GM12875 (cell line): ENCODE data around the gene DGCR6.
"Not testable (repeated sequence)": the region's sequence is repeated elsewhere in the genome, so short reads cannot be mapped to it uniquely, and the experiment has no call there.

Experiments used
- H3K4me3 ChIP-seq: one replicate; pipeline ENCODE4 v1.5.1; 2011; ENCODE audit warnings: low read depth, low read length, control low read depth
- TF ChIP-seq, protein P1 (sequence below): IDR thresholded peaks from 2 replicates; pipeline ENCODE4 v1.5.1; 2011; ENCODE audit warnings: low read depth, mild to moderate bottlenecking, control low read depth, inconsistent platforms, low read length, moderate library complexity, borderline replicate concordance; ENCODE audit not compliant: insufficient read depth

DGCR6 gene

GRCh38 chr22:18905540-18906409 lies at the start of gene DGCR6:
TSS of gene DGCR6 (plus strand) at chr22:18906320. CDS start at chr22:18906375, 55 bp downstream.
- TF ChIP-seq, protein P1, sequence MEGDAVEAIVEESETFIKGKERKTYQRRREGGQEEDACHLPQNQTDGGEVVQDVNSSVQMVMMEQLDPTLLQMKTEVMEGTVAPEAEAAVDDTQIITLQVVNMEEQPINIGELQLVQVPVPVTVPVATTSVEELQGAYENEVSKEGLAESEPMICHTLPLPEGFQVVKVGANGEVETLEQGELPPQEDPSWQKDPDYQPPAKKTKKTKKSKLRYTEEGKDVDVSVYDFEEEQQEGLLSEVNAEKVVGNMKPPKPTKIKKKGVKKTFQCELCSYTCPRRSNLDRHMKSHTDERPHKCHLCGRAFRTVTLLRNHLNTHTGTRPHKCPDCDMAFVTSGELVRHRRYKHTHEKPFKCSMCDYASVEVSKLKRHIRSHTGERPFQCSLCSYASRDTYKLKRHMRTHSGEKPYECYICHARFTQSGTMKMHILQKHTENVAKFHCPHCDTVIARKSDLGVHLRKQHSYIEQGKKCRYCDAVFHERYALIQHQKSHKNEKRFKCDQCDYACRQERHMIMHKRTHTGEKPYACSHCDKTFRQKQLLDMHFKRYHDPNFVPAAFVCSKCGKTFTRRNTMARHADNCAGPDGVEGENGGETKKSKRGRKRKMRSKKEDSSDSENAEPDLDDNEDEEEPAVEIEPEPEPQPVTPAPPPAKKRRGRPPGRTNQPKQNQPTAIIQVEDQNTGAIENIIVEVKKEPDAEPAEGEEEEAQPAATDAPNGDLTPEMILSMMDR: no peak
- H3K4me3 ChIP-seq: no peak within 1 kb of the TSS

GRCh38 chr22:18859314-18859713 lies 46.8 kb upstream of the DGCR6 start:
- not testable (repeated sequence) for H3K4me3 ChIP-seq

DNA sequence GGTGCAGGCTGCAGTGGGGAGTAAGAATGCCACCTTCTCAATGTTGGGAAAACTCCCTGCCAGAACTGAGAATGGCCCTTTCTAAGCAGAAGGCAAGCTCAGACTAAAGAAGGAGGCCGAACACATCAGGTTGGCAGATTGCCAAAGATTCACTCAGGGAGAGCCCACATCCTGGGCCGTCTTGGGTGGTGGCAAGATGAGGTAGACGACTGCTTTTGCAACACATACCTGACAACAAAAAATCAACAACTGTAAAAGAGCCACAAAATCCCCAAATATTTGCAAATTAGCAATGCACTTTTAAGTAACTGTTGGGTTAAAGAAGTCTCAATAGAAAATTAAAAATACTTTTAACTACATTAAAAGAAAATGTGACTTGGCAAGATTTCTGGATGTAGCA lies 24.9 kb upstream of the DGCR6 start:
- not testable (repeated sequence) for H3K4me3 ChIP-seq

- H3K4me3 ChIP-seq: not testable (repeated sequence)
Measured at GRCh38 chr22:18884465-18884864, 21.7 kb upstream of the DGCR6 start.

DNA sequence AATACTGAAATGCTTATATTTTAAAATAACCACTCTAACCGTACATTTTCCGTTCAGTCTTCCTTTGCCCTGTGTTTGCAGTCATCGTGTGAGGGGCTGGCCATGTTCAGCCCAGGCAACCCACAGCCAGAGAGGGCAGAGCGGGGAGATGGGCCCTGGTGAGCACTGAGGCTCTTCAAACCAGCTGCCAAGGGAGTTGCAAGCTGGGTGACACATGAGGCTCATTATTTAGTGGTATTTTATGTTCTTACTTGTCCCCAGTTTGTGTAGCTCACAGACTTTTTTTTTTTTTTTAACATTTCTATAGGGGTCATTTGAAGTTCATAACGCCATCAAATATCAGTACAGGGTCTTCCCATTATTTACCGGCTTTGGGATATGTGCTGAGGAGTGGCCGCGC lies 18.0 kb upstream of the DGCR6 start:
- H3K4me3 ChIP-seq: no peak overlapping the region

GRCh38 chr22:18890510-18891192 lies 15.5 kb upstream of the DGCR6 start:
- H3K4me3 ChIP-seq: not testable (repeated sequence)

More for the DNA sequence above, 18.0 kb upstream of the DGCR6 start:
- TF ChIP-seq, protein P1: no peak

DNA sequence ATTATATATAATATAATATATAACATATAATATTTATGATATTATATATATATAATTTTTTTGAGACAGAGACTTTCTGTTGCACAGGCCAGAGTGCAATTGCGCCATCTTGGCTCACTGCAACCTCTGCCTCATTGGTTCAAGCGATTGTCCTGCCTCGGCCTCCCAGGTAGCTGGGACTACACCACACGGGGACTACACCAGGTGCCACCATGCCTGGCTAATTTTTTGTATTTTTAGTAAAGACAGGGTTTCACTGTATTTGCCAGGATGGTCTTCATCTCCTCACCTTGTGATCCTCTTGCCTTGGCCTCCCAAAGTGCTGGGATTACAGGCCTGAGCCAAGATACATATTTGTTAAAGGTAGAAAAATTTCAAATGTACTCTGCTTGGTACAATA lies 12.3 kb upstream of the DGCR6 start:
- H3K4me3 ChIP-seq: not testable (repeated sequence)

- not testable (repeated sequence) for H3K4me3 ChIP-seq
Measured at GRCh38 chr22:18896037-18896657, 10.0 kb upstream of the DGCR6 start.

GRCh38 chr22:18906410-18906745 lies 258 bp downstream of the DGCR6 start:
- H3K4me3 ChIP-seq: not testable (repeated sequence)

DNA sequence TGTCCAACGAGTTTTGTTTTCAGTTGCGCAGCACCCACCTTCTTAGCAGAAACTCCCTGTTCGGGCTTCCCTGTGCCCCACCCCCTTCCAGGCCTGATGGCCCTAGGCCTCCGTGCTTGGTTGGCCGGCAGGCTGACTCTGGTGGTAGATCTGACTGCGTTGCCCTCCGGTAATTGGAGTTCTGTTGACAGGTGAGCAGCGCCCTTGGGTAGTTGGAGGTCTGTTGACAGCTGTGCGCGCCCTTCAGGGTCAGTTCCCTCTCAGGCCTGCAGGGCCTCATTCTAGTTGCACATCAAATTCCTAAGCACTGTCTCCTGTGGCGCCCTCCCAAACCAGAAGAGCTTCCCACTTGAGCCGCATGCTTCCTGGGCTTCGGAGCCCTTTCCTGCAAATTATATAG lies 776 bp downstream of the DGCR6 start:
- TF ChIP-seq, protein P1: no peak
- no peak overlapping the region for H3K4me3 ChIP-seq

- TF ChIP-seq, protein P1: no peak
- H3K4me3 ChIP-seq: no peak overlapping the region
Measured at GRCh38 chr22:18909556-18909955, 3.4 kb downstream of the DGCR6 start.

GRCh38 chr22:18911535-18911934 lies 5.4 kb downstream of the DGCR6 start:
- not testable (repeated sequence) for H3K4me3 ChIP-seq

GRCh38 chr22:18912264-18912946 lies 6.3 kb downstream of the DGCR6 start:
- not testable (repeated sequence) for H3K4me3 ChIP-seq

- H3K4me3 ChIP-seq: not testable (repeated sequence)
Measured at GRCh38 chr22:18914558-18914957, 8.4 kb downstream of the DGCR6 start.

DNA sequence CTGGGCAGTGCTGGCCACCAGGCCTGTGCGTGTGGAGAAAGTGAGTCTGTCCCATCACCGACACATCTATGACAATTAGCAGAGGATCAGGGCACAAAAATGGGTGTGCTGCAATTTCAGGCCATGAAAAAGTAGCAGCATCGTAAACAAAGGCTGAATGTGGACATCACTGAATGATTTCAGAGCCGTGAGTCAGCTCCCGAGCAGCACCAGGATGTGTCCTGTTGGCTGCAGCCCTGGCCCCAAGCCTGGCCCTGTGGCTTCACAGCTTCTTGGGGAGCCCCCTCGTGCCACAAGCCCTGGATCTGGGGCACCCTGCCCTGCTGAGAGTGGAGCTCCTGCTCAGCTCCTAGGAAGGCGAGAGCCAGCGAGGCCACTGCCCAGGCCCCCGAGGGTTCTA lies 9.4 kb downstream of the DGCR6 start:
- H3K4me3 ChIP-seq: not testable (repeated sequence)
